Posterior cingulate gyrus (tissue), 11 donors: Measurements from ENCODE around the gene MAP2K1.
"Not testable (repeated sequence)": the region's sequence is repeated elsewhere in the genome, so short reads cannot be mapped to it uniquely, and the experiment has no call there.

Experiments used
- DNase-seq, 10 donors: peaks; one replicate each; pipeline versions ENCODE4 v3.0.0 to v3.0.0-alpha.2; 2020 to 2021; ENCODE audit warnings: mixed read lengths in 3 of 10
- intact Hi-C: fragments of 100-400 bp; cut with DNase I; formaldehyde crosslinking; loops from one replicate; pipeline ENCODE4 v1.15.1; 2023

MAP2K1 gene

DNA sequence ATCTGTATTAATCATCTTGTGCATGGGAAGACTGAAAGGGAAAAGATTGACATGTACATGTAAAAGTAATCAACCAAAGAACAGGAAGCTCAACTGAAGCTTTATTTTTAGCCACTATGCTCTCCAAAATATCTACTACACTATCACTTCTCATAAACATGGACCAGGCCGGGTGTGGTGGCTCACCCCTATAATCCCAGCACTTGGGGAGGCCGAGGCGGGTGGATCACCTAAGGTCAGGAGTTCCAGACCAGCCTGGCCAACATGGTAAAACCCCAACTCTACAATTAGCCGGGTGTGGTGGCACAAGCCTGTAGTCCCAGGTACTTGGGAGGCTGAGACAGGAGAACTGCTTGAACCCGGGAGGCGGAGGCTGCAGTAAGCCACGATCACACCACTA, 113.6 kb downstream of the MAP2K1 start:
- intact Hi-C loops, DNase-seq: not testable (repeated sequence)

DNA sequence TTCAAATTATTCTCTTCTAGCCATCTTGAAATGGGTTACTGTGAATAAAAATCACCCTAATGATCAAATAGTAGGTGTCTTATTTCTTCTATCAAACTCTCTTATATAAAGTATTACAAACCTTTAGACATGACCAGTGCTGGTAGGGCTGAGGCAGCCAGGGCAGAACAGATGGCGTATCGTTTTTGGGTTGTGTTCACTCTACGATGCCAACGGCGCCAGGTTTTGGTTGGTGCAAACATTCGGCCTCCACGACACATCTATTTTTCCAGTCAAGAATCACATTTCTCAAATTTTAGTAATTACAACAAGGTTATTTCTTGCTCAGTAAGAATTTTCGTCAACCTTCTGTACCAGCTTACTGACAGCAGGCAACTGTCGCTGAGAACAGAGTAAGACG, 115.8 kb downstream of the MAP2K1 start:
- intact Hi-C loops, result no loop called here
- DNase-seq, result peak in 5 of 10 donors; percentile 22 to 88 (median 79)

DNA sequence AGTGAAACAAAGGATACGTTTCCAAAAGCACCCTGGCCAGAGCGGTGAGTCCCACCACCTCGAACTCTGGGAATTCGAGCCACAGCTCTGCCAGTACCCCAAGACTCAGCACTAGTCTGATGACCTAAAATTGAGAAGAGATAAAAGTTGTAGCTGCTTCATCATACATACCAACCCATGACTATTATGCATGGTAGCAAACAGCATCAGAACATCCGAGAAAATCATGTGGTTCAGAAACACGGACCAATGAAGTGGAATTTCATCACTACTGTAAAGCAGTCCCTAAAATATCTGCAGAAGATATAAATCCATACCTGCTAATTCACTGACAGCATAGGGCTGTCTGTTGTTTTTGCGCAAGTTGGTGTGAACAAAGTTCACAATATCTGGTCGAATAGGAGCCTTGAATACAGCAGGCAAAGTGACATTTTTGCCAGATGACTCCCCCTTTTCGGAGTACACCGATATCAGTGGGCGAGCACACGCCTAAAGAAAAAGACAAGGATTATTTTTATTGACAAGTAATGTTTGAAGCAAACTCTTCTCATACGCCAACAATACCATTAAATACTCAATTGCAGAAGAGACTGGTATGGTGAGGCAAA, 116.4 kb downstream of the MAP2K1 start:
- intact Hi-C loops, DNase-seq: not testable (repeated sequence)

DNA sequence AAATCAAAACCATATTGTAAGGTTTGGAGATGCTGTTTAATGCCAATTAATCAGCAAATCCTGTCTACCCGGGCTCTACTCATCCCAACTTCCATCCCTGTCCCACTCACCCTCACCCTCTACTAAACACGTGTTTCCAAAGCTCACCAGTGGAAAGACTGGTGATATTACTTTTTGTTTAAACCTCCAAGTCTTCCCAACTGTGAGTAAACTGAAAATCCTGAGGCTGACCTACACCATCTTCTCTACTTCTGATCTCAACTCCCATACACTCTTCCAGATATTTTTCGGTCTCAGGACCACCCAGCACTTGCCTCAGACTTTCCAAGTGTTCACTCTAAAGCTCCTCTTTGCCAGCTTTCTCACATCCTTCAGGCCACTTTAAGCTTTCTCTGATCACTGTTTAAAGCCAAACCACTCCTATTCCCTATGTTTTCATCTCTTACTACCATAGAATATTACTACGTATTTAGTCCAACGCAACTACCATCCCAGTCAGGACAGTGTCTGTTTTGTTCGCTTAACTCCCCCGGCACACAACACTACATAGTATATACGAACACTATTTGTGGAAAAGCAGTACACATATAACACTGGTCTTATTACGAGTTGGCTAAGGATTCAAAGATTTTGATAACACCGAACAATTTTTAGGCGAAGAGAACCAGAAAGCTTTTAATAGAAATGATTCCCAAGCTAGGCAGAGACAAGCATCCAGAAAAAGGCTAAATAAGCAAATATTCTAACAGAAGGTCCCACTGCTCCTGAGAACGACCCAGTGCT, 117.3 kb downstream of the MAP2K1 start:
- DNase-seq, result no peak
- intact Hi-C loops, result no loop called here

DNA sequence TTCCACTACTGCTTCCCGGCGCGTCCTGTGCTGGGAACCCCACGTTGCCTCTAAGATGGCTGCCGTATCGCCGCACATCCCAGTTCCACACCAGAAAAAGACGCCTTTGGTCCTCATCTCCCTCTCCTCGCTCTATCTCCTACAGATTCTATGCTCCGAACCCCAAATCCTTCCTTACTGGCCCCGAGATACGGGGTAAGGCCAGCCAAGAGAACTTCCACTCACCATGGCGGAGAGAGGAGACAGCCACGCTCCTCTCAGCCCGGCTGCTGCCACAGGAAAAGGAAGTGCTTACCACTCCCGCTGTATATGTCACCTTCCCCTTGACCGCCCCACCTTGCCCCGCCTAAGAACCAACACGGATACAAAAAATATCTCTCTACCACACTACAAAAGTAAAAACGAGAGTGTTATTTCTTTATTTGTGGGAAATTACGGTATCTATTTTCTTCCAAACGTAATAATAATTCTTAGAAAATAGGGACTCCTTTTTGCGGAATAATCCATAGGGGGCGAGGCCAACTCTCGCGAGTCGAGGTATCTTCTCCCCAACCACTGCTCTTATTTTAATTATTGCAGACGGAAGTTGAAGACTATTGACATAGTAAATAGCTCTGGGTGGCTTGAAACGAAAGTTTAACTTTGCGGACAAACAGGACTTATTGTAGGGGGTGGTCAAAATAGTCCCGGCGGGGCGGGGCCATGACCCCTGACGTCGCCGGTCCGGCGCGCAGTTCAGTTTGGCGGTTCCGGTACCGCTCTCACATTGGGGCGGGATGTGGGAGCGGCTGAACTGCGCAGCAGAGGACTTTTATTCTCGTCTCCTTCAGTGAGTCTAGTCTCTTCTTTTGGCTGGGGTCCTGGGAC, 118.1 kb downstream of the MAP2K1 start, which contains the start of the genes RPL4 and ZWILCH:
TSS of gene RPL4 (minus strand) at position 293 of the 867 bp plus-strand sequence. CDS start at position 228, 65 bp downstream.
TSS of gene ZWILCH (plus strand) at position 764 of the 867 bp plus-strand sequence. CDS start at position 777, 13 bp downstream.
- peak; percentile 59 to 97 (median 74) for DNase-seq
- intact Hi-C loops, result no loop called here

DNA sequence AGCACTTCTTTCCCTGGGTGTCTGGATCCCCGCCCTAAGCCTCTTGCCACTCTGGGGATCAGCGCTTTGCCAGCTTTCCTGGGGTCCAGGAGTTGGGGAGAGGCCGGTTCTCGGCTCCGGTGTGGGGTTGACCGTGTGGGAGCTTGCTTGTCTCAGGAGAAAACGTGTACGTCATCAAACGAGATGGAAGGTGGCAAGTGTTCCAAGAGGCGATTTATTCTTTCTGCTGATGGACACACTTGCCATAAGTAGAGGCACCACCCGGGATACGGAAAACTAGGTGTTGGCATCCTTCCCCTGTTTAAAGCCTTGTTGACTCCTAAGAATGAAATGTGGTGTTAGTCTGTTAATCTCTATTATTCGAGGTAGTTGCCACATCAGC, 118.7 kb downstream of the MAP2K1 start:
- intact Hi-C loops, result no loop called here
- DNase-seq, result peak in 1 of 10 donors; percentile 8

DNA sequence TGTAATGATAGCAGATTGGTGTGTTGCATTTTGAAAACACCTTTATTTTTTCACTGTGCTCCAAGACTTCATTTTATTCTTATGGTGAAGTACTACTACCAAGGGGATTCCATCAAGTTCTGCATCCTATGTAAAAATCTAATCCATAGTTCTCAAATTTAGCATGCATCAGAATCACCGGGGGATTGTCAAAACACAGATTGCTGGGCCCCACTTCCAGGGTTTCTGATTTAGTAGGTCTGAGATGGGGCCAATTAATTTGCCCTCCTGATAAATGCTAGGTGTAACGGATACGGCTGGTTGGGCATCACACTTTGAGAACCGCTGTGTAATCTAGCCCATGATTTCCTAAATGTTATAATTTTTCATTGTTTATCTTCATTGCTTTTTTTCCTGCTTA, 119.1 kb downstream of the MAP2K1 start:
- DNase-seq, result no peak
- intact Hi-C loops, result no loop called here

DNA sequence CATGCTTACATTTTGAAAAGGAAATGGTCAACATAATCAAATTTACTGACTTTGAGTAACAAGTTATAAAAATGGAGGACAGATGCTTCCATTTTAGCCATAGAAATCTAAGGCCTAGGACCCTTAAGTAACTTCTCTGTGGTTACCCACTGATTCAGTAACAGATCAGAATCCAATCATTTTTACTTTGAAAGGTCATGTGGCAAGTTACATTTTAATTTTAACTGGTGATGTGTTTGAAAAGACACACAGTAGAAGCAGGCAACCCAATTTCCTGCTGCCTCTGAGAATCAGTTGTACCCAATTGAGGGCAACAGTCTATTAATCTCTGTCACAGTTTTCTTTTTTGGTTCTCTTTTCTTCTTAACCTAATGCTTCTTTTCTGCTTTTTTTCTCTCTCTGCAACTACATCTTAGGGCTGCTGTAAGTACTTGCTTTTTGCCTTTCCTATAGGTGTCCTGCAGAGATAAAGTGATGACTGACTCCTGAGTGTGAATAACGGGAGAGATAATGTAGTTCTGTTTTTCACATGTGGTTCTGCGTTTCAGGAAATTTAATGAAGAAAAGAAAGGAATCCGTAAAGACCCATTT, 121.7 kb downstream of the MAP2K1 start:
- intact Hi-C loops, result no loop called here
- DNase-seq, result no peak

DNA sequence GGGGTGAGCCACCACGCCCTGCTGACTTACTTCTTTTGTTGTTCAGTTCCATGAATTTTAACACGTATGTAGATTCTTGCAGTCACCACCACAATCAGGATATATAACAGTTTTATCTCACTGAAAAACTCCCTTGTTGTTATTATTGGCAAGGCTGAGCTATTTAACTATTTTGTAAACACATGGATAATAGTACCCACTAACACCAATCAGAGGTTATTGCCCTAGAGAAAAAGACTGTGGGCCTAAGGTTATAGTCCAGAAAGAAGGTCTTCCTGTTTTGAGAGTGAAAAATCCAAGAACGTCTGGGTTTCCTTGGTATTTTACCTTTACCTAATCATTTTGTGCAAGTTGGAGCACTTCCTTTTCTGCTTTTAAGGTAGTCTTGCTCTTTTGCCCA, 127.9 kb downstream of the MAP2K1 start:
- intact Hi-C loops, result no loop called here
- no peak for DNase-seq

DNA sequence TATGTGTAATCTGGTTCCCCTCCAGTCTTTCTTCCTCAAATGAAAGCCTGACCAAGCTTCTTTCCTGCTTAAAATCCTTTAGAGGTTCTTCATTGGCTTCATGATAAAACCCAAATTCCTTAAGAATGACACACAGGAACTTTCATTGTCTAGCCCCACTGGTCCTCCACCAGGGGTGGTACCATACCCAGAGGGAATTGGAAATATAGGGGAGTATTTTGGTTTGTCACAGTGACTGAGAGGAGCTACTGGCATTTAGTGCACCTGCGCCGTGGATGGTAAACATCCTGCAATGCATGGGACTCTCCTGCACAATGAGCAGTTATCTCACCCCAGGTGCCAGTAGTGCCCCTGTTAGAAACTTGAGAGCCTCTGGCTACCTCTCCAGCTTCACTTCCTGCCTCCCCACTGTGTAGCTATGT, 129.2 kb downstream of the MAP2K1 start:
- DNase-seq, result no peak
- intact Hi-C loops, result no loop called here

DNA sequence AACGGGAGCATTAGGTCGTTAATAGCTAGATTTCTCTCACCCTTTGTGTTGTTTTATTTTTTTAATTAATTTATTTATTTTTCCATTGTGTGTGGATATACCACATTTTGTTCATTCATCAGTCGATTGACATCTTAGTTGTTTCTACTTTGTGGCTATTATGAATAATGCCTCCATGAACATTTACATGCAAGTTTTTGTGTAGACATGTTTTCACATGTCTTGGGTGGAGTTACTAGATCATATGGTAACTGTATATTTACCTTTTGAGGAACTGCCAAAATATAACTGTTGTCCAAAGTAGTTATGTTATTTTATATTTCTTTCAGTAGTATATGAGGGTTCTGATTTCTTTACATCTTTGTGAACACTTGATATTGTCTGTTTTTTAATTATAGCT, 137.2 kb downstream of the MAP2K1 start:
- DNase-seq, result no peak
- intact Hi-C loops, result no loop called here

DNA sequence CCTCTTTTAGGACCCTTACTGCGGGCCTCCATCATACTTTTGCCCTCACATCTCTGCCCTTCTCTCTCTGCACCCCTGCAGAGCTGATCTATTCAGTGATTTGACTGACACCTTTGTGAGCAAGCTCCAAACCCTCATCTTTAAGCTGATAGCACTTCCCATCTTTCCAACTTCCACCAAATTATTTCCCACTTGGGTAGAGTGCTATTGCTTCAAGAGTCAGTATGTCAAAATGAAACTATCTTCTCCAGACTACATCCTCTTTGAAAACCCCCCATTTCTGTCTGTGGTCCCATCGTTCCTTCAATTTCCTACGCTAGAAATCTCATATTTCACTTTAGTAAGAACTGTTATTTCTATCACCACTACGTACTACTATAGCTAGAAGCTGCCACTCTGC, 138.1 kb downstream of the MAP2K1 start:
- intact Hi-C loops, result no loop called here

DNA sequence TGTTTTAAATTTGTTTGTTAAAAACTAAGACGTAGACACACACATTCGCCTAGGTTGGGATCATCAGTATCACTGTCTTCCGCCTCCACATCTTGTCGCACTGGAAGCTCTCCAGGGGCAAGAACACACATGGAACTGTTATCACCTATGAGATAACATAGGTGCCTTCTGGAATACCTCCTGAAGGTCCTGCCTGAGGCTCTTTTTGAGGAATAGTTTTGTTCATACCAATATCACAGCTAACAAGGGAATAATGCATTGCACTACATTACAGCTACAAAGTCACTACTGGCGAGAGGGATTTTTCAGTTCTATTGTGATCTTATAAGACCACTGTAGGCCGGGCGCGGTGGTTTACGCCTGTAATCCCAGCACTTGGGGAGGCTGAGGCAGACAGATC, 148.3 kb downstream of the MAP2K1 start:
- intact Hi-C loops, result no loop called here
- no peak for DNase-seq

More for the DNA sequence above, 138.1 kb downstream of the MAP2K1 start:
- no peak for DNase-seq
